OCI-LY1 (cell line): ENCODE measurements around the gene POLD2.

ENCODE experiments used
- EZH2 ChIP-seq: fragments of 200-600 bp; sonication (generic), shearing (Covaris generic); IDR thresholded peaks from 2 replicates; pipeline ENCODE4 v1.8.0; 2017; ENCODE audit warnings: borderline replicate concordance, mixed run types, mild to moderate bottlenecking, antibody characterized with exemption, low read length, moderate library complexity, mixed read lengths
- TF ChIP-seq, protein P1 (sequence below): fragments of 200-600 bp; sonication (generic), shearing (Covaris generic); IDR thresholded peaks from 2 replicates; pipeline ENCODE4 v1.5.1; 2017; ENCODE audit warnings: mild to moderate bottlenecking, antibody characterized with exemption, low read length, moderate library complexity, mixed read lengths

DNA sequence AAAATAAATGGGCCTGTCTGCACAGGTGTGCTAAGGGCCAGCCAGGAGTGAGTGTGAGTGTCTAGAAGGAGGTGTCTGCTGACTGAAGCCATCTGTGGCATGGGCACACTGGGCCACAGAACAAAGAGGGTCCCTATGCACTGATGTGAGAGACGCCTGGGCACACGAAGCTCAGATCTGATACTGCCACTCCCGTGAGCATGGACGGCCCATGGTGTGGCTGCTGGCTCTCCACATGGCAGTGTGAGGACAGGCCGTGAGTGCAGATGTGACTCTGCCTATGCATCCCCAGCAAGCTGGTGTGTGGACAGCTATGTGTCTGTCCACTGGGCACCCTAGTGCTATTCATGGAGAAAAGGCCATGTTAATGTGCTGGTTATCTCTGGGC is 30.6 kb upstream of the POLD2 start:
- TF ChIP-seq, protein P1, sequence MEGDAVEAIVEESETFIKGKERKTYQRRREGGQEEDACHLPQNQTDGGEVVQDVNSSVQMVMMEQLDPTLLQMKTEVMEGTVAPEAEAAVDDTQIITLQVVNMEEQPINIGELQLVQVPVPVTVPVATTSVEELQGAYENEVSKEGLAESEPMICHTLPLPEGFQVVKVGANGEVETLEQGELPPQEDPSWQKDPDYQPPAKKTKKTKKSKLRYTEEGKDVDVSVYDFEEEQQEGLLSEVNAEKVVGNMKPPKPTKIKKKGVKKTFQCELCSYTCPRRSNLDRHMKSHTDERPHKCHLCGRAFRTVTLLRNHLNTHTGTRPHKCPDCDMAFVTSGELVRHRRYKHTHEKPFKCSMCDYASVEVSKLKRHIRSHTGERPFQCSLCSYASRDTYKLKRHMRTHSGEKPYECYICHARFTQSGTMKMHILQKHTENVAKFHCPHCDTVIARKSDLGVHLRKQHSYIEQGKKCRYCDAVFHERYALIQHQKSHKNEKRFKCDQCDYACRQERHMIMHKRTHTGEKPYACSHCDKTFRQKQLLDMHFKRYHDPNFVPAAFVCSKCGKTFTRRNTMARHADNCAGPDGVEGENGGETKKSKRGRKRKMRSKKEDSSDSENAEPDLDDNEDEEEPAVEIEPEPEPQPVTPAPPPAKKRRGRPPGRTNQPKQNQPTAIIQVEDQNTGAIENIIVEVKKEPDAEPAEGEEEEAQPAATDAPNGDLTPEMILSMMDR: no peak
- TF ChIP-seq EZH2: no peak
